ENCODE data around the gene TBC1D14.

GRCh38 chr4:6893449-6894085 lies 16.1 kb upstream of the TBC1D14 start:
- TF ChIP-seq, protein P1, sequence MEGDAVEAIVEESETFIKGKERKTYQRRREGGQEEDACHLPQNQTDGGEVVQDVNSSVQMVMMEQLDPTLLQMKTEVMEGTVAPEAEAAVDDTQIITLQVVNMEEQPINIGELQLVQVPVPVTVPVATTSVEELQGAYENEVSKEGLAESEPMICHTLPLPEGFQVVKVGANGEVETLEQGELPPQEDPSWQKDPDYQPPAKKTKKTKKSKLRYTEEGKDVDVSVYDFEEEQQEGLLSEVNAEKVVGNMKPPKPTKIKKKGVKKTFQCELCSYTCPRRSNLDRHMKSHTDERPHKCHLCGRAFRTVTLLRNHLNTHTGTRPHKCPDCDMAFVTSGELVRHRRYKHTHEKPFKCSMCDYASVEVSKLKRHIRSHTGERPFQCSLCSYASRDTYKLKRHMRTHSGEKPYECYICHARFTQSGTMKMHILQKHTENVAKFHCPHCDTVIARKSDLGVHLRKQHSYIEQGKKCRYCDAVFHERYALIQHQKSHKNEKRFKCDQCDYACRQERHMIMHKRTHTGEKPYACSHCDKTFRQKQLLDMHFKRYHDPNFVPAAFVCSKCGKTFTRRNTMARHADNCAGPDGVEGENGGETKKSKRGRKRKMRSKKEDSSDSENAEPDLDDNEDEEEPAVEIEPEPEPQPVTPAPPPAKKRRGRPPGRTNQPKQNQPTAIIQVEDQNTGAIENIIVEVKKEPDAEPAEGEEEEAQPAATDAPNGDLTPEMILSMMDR (conservative IDR thresholded peaks at IDR 0.05) = no peak
- no peak for TF ChIP-seq ZFX (IDR thresholded peaks at IDR 0.05)
